PC-3 (cell line): ENCODE data around the gene MARCHF6.

Source experiments
- EZH2 ChIP-seq: fragments of 300-600 bp; sonication (generic); IDR thresholded peaks from one replicate; pipeline ENCODE4 v1.6.1; 2017; ENCODE audit warnings: antibody characterized with exemption, mild to moderate bottlenecking, low read length; ENCODE audit not compliant: unreplicated experiment
- EZH2phosphoT487 ChIP-seq: fragments of 300-600 bp; sonication (generic); IDR thresholded peaks from 2 replicates; pipeline ENCODE4 v1.6.1; 2018; ENCODE audit warnings: mild to moderate bottlenecking, antibody characterized with exemption, low read length, borderline replicate concordance
- TF ChIP-seq, protein P1 (sequence below): fragments of 300-600 bp; sonication (generic); conservative IDR thresholded peaks from 2 replicates; pipeline ENCODE4 v1.5.1; 2017; ENCODE audit warnings: antibody characterized with exemption, low read depth, mild to moderate bottlenecking, low read length

DNA sequence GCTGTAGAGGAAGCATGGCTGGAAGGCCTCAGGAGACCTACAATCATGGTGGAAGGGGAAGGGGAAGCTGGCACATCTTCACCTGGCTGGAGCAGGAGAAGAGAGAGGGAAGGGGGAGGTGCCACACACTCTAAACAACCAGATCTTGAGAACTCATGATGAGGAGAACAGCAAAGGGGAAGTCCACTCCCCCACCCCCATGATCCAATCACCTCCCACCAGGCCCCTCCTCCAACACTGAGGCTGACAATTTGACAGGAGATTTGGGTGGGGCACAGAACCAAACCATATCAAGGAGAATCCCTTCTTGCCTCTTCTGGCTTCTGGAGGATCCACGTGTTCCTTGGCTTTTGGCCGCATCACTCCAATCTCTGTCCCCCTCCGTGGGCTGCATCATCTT is 32.7 kb upstream of the MARCHF6 start:
- TF ChIP-seq, protein P1, sequence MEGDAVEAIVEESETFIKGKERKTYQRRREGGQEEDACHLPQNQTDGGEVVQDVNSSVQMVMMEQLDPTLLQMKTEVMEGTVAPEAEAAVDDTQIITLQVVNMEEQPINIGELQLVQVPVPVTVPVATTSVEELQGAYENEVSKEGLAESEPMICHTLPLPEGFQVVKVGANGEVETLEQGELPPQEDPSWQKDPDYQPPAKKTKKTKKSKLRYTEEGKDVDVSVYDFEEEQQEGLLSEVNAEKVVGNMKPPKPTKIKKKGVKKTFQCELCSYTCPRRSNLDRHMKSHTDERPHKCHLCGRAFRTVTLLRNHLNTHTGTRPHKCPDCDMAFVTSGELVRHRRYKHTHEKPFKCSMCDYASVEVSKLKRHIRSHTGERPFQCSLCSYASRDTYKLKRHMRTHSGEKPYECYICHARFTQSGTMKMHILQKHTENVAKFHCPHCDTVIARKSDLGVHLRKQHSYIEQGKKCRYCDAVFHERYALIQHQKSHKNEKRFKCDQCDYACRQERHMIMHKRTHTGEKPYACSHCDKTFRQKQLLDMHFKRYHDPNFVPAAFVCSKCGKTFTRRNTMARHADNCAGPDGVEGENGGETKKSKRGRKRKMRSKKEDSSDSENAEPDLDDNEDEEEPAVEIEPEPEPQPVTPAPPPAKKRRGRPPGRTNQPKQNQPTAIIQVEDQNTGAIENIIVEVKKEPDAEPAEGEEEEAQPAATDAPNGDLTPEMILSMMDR, result no peak
- TF ChIP-seq EZH2, result no peak
- no peak for TF ChIP-seq EZH2phosphoT487
